ENCODE data around the gene MIGA2.
"Not testable (repeated sequence)": the region's sequence is repeated elsewhere in the genome, so short reads cannot be mapped to it uniquely, and the experiment has no call there.

The MIGA2 gene

GRCh38 chr9:129028192-129028966 lies 8.0 kb upstream of the MIGA2 start, which contains the start of gene SH3GLB2:
SH3GLB2 (minus strand) TSS chr9:129028331; CDS start chr9:129028154, 177 bp downstream.
- Histone ChIP-seq H3K9me3 (ENCODE audit: insufficient read depth, low read depth, low read length) (no peaks in the 10 kb centered on the region), H3K4me3 (ENCODE audit: low read length) (peak within 1 kb of the TSS; percentile 75), H3K9ac (ENCODE audit: low read depth, low read length) (peak within 1 kb of the TSS; percentile 76; the same call in 1 of the 2 replicates), H3K4me1 (ENCODE audit: insufficient read depth, low read length) (no peaks in the 10 kb centered on the region; the same call in 1 of the 2 replicates), H3K27ac (ENCODE audit: low read length) (no peak within 1 kb of the TSS), H3K27me3 (ENCODE audit: insufficient read depth, low read length) (no peaks in the 10 kb centered on the region), H3K36me3 (ENCODE audit: insufficient read depth, low read depth, low read length) (no peaks in the 10 kb centered on the region)

DNA sequence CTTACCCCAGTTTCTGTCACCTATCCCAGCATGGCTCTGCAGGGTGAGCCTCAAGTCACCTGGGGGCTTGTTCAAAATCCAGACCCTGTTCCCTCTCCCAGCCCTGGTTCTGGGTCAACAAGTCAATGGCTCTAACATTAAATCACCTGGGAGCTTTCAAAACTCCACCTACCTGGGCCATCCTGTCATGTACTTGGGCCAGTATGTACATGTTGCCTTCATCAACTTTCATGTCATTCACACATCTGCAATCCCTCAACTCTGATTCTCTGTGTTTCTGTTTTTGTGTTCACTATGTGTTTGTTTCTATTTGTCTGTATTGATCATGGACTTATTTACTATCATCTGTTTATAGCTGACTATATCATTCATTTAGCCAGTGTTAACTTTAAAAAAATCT lies 6.2 kb upstream of the MIGA2 start:
- H3K27ac ChIP-seq (ENCODE audit: low read length) = no peak overlapping the region
- H3K9me3 ChIP-seq (ENCODE audit: insufficient read depth, low read depth, low read length) = no peaks in the 10 kb centered on the region
- H3K27me3 ChIP-seq (ENCODE audit: insufficient read depth, low read length) = no peaks in the 10 kb centered on the region
- H3K4me3 ChIP-seq (ENCODE audit: low read length) = no peak overlapping the region
- H3K9ac ChIP-seq (ENCODE audit: low read depth, low read length) = no peak overlapping the region
- no peaks in the 10 kb centered on the region for H3K4me1 ChIP-seq (ENCODE audit: insufficient read depth, low read length)
- no peaks in the 10 kb centered on the region for H3K36me3 ChIP-seq (ENCODE audit: insufficient read depth, low read depth, low read length)

DNA sequence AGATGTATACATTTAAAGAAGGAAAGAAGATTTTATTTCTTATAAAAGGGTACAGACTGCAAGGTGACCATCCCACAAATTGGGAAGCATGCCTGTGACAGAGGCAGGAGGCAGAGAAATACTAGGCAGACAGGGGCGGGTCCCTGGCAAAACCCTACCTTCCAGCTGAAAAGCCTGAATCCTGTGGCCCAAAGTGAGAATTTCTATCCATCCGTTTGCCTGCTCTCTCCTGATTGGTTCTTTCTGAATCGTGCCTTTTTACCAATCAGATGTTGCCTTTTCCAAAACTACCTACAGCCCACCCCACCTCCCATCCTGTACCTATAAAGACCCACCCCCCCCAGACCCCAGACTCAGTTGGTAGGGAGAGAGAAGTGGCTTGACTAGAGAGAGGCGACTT lies 4.9 kb upstream of the MIGA2 start:
- H3K9ac ChIP-seq (ENCODE audit: low read depth, low read length) = no peak overlapping the region
- no peaks in the 10 kb centered on the region for H3K4me1 ChIP-seq (ENCODE audit: insufficient read depth, low read length)
- no peaks in the 10 kb centered on the region for H3K36me3 ChIP-seq (ENCODE audit: insufficient read depth, low read depth, low read length)
- H3K9me3 ChIP-seq (ENCODE audit: insufficient read depth, low read depth, low read length) = no peaks in the 10 kb centered on the region
- no peak overlapping the region for H3K27ac ChIP-seq (ENCODE audit: low read length)
- no peak overlapping the region for H3K4me3 ChIP-seq (ENCODE audit: low read length)
- no peaks in the 10 kb centered on the region for H3K27me3 ChIP-seq (ENCODE audit: insufficient read depth, low read length)

- H3K4me3 ChIP-seq (ENCODE audit: low read length) = no peak overlapping the region
- no peak overlapping the region for H3K9ac ChIP-seq (ENCODE audit: low read depth, low read length)
- no peaks in the 10 kb centered on the region for H3K9me3 ChIP-seq (ENCODE audit: insufficient read depth, low read depth, low read length)
- peaks cover 5% of the 10 kb centered on the region; the same call in 1 of the 2 replicates for H3K4me1 ChIP-seq (ENCODE audit: insufficient read depth, low read length)
- no peaks in the 10 kb centered on the region for H3K36me3 ChIP-seq (ENCODE audit: insufficient read depth, low read depth, low read length)
- no peaks in the 10 kb centered on the region for H3K27me3 ChIP-seq (ENCODE audit: insufficient read depth, low read length)
- H3K27ac ChIP-seq (ENCODE audit: low read length) = no peak overlapping the region
Observed at GRCh38 chr9:129032541-129033159, 3.8 kb upstream of the MIGA2 start.

GRCh38 chr9:129033216-129033615 lies 3.2 kb upstream of the MIGA2 start:
- Histone ChIP-seq H3K9me3 (ENCODE audit: insufficient read depth, low read depth, low read length) (no peaks in the 10 kb centered on the region), H3K4me1 (ENCODE audit: insufficient read depth, low read length) (peaks cover 6% of the 10 kb centered on the region; the same call in 1 of the 2 replicates), H3K4me3 (ENCODE audit: low read length) (no peak overlapping the region), H3K27ac (ENCODE audit: low read length) (no peak overlapping the region), H3K27me3 (ENCODE audit: insufficient read depth, low read length) (no peaks in the 10 kb centered on the region), H3K9ac (ENCODE audit: low read depth, low read length) (no peak overlapping the region), H3K36me3 (ENCODE audit: insufficient read depth, low read depth, low read length) (no peaks in the 10 kb centered on the region)

- H3K9me3 ChIP-seq (ENCODE audit: insufficient read depth, low read depth, low read length); H3K36me3 ChIP-seq (ENCODE audit: insufficient read depth, low read depth, low read length); H3K27ac ChIP-seq (ENCODE audit: low read length); H3K9ac ChIP-seq (ENCODE audit: low read depth, low read length); H3K4me1 ChIP-seq (ENCODE audit: insufficient read depth, low read length); H3K27me3 ChIP-seq (ENCODE audit: insufficient read depth, low read length): not testable (repeated sequence)
- H3K4me3 ChIP-seq (ENCODE audit: low read length) = peak overlapping the region; percentile 52; the same call in 1 of the 2 replicates
Observed at GRCh38 chr9:129035838-129036237, 588 bp upstream of the MIGA2 start.

DNA sequence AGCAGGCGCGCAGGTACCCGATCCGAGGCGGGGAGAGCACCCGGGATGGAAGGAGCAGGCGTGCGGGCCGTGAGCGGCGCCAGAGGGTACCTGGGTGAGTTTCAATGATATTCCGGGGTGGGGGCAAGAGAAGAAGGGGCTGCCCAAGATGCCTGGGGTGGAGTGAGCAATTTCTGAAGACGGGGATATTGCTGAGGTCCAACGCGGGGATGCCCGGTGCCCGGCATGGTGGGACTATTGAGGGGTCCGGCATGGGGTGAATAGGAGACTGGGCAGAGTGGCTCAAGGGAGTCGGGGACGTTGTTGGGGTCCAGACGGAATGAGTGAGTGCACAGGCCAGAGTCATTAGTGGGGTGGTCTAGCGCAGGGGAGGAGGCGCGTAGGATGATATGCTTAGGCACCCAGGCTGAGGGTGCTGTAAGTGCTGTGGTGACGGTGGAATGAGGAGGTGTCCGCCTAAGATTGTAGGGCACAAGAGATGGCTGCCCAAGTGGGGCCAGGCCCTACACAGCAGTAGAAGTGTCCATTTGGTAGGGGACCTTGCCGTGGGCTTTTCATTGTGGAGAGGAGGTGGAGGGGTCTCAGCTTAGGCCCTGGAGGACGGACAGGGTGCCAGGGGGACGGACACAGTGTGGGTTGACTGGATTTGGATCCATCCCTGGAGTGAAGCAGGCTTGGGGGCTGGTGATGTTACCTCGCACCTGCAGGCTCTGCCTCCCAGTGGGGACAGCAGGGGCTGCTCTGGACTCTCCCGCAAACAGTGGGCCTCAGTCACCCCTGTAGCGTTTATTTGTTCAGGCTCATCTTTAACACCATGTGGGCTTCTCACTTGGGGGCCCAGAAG lies 719 bp downstream of the MIGA2 start:
- Histone ChIP-seq H3K27me3 (ENCODE audit: insufficient read depth, low read length) (no peaks in the 10 kb centered on the region), H3K27ac (ENCODE audit: low read length) (no peak overlapping the region), H3K4me1 (ENCODE audit: insufficient read depth, low read length) (peaks cover 6% of the 10 kb centered on the region; the same call in 1 of the 2 replicates)

DNA sequence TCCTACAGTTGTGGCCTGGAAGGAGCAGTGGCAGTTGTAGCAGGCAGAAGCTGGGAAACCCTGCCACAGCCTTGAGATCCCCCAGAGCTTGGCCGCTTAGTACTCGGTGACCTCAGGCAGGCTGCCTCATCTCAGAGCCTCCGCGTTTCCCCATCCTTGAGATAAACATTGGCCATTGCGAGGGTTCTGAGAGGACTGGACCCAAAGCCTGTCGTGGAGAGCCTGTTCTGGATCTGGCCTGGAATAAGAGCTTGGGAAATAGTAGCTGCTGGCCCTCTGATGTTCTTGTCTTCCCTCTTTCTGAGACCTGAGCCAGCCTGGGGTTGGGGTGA lies 1.3 kb downstream of the MIGA2 start:
- Histone ChIP-seq H3K9ac (ENCODE audit: low read depth, low read length) (peak overlapping the region; percentile 88; the same call in 1 of the 2 replicates), H3K27me3 (ENCODE audit: insufficient read depth, low read length) (no peaks in the 10 kb centered on the region), H3K9me3 (ENCODE audit: insufficient read depth, low read depth, low read length) (no peaks in the 10 kb centered on the region), H3K4me1 (ENCODE audit: insufficient read depth, low read length) (peaks cover 6% of the 10 kb centered on the region; the same call in 1 of the 2 replicates), H3K36me3 (ENCODE audit: insufficient read depth, low read depth, low read length) (peaks cover 19% of the 10 kb centered on the region), H3K4me3 (ENCODE audit: low read length) (peak overlapping the region; percentile 88), H3K27ac (ENCODE audit: low read length) (no peak overlapping the region)

More for the DNA sequence above, 719 bp downstream of the MIGA2 start:
- Histone ChIP-seq H3K4me3 (ENCODE audit: low read length) (peak overlapping the region; percentile 88), H3K9ac (ENCODE audit: low read depth, low read length) (peak overlapping the region; percentile 88; the same call in 1 of the 2 replicates), H3K36me3 (ENCODE audit: insufficient read depth, low read depth, low read length) (peaks cover 13% of the 10 kb centered on the region), H3K9me3 (ENCODE audit: insufficient read depth, low read depth, low read length) (no peaks in the 10 kb centered on the region)

DNA sequence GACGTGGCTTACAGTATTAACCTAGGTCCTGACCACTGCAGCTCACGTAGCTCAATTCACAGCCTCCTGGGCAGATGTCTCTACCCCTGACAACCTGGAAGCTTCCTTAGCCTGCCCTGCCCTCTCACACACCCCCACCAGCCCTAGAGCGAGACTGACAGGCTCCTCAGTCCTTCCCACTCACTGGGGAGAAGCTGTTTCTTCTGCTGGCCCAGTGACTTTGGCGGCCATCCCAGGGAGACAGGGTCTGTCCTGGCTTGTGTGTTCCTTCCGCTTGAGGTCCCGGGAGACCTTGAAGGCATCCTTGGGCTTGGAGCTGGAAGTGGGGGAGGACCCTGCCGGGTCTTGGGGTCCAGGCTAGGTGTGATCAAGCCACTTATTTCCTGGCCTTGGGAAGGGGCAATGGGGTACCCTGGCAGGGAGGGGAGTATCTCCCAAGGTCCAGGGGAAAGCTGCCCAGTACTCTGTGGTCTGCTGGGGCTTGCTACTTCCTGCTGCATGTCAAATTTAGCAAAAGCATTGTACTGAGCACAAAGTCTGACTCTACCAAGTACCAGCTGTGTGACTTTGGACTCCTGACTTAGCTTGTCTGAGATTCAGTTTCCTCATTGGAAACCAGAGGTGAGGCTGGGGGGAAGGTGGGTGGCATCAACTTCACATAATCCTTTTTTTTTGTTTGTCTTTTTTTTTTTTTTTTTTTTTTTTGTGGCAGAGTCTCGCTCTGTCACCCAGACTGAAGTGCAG lies 1.9 kb downstream of the MIGA2 start:
- H3K36me3 ChIP-seq (ENCODE audit: insufficient read depth, low read depth, low read length) = peaks cover 22% of the 10 kb centered on the region
- H3K27me3 ChIP-seq (ENCODE audit: insufficient read depth, low read length) = no peaks in the 10 kb centered on the region
- peaks cover 6% of the 10 kb centered on the region; the same call in 1 of the 2 replicates for H3K4me1 ChIP-seq (ENCODE audit: insufficient read depth, low read length)
- H3K9me3 ChIP-seq (ENCODE audit: insufficient read depth, low read depth, low read length) = no peaks in the 10 kb centered on the region
- H3K27ac ChIP-seq (ENCODE audit: low read length) = no peak overlapping the region
- H3K4me3 ChIP-seq (ENCODE audit: low read length) = no peak overlapping the region
- no peak overlapping the region for H3K9ac ChIP-seq (ENCODE audit: low read depth, low read length)

DNA sequence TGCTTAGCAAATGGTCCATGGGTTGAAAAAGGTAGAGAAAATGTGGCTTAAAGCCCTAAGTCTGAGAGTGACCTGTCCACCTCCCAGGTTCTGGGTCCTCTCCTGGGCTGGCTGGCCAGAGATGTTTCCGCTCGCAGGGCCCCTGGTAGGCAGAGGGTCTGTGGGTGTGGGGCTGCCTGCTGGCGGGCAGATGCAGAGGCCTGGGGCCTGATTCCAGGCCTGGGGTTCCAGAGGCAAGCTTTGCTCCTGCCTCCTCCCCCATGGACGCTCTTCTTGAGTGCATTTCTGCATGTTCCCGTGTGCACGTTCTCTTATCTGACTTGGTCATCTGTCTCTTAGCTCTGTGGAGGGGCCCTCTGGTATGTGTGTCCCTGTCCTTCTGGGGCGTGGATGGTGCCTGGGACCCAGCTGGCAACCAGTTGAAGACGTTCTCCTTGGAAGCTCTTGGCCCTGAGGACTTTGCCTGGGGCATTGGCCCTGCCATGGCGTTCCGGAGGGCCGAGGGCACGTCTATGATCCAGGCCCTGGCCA lies 3.8 kb downstream of the MIGA2 start:
- H3K27ac ChIP-seq (ENCODE audit: low read length) = no peak overlapping the region
- H3K4me1 ChIP-seq (ENCODE audit: insufficient read depth, low read length) = peaks cover 6% of the 10 kb centered on the region; the same call in 1 of the 2 replicates
- no peaks in the 10 kb centered on the region for H3K9me3 ChIP-seq (ENCODE audit: insufficient read depth, low read depth, low read length)
- no peak overlapping the region for H3K9ac ChIP-seq (ENCODE audit: low read depth, low read length)
- H3K27me3 ChIP-seq (ENCODE audit: insufficient read depth, low read length) = no peaks in the 10 kb centered on the region
- peaks cover 22% of the 10 kb centered on the region for H3K36me3 ChIP-seq (ENCODE audit: insufficient read depth, low read depth, low read length)
- no peak overlapping the region for H3K4me3 ChIP-seq (ENCODE audit: low read length)

DNA sequence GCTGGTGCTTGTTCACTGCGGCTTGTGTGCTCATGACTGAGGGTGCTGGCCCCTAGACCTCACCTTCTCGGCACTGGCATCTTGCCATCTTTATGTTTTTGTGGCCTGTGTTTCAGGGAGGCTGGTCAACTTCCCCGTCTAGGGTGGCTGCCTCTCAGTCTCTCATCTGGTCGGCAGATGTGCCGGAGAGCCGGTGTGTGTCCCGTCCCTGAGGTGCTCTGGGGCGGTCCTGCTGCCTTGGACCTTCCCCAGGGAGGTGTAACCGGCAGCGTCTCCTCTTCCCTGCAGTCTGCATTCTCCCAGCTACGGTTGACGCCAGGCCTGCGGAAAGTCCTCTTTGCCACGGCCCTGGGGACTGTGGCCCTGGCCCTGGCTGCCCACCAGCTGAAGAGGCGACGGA lies 5.6 kb downstream of the MIGA2 start:
- no peak overlapping the region for H3K27ac ChIP-seq (ENCODE audit: low read length)
- no peak overlapping the region for H3K9ac ChIP-seq (ENCODE audit: low read depth, low read length)
- H3K9me3 ChIP-seq (ENCODE audit: insufficient read depth, low read depth, low read length) = no peaks in the 10 kb centered on the region
- H3K27me3 ChIP-seq (ENCODE audit: insufficient read depth, low read length) = no peaks in the 10 kb centered on the region
- H3K36me3 ChIP-seq (ENCODE audit: insufficient read depth, low read depth, low read length) = peaks cover 27% of the 10 kb centered on the region
- no peak overlapping the region for H3K4me3 ChIP-seq (ENCODE audit: low read length)
- H3K4me1 ChIP-seq (ENCODE audit: insufficient read depth, low read length) = peaks cover 6% of the 10 kb centered on the region; the same call in 1 of the 2 replicates

Measured in iPS-20b (cell line).